Measurements from ENCODE around the gene C3orf52.
A peak's percentile ranks its signal among the peaks of the same experiment; 100 is the strongest.

C3orf52 gene

GRCh38 chr3:112133626-112134334, 47.6 kb downstream of the C3orf52 start:
- Mint-ChIP-seq H3K27ac (peak overlapping the region; percentile 95), H3K4me3 (peak overlapping the region; percentile 85), H3K27me3 (no peaks in the 10 kb centered on the region), H3K4me1 (ENCODE audit: low read depth) (peaks cover 83% of the 10 kb centered on the region), H3K9me3 (no peaks in the 10 kb centered on the region), H3K36me3 (ENCODE audit: low read depth) (no peaks in the 10 kb centered on the region)
- DNase-seq = no peak

- H3K36me3 Mint-ChIP-seq (ENCODE audit: low read depth) = no peaks in the 10 kb centered on the region
- no peaks in the 10 kb centered on the region for H3K9me3 Mint-ChIP-seq
- peaks cover 76% of the 10 kb centered on the region for H3K4me1 Mint-ChIP-seq (ENCODE audit: low read depth)
- DNase-seq = no peak
- H3K4me3 Mint-ChIP-seq = no peak overlapping the region
- H3K27me3 Mint-ChIP-seq = no peaks in the 10 kb centered on the region
- peak overlapping the region; percentile 95 for H3K27ac Mint-ChIP-seq
Observed at GRCh38 chr3:112134335-112135124, 48.3 kb downstream of the C3orf52 start.

- peak overlapping the region; percentile 19 for H3K27ac Mint-ChIP-seq
Observed at GRCh38 chr3:112136046-112136445, 49.9 kb downstream of the C3orf52 start.

GRCh38 chr3:112136959-112137693, 50.9 kb downstream of the C3orf52 start:
- H3K4me3 Mint-ChIP-seq = no peak overlapping the region
- no peaks in the 10 kb centered on the region for H3K36me3 Mint-ChIP-seq (ENCODE audit: low read depth)
- no peaks in the 10 kb centered on the region for H3K27me3 Mint-ChIP-seq
- no peak for DNase-seq
- H3K4me1 Mint-ChIP-seq (ENCODE audit: low read depth) = peaks cover 73% of the 10 kb centered on the region
- H3K9me3 Mint-ChIP-seq = no peaks in the 10 kb centered on the region
- H3K27ac Mint-ChIP-seq = no peak overlapping the region

More at GRCh38 chr3:112136046-112136445, 49.9 kb downstream of the C3orf52 start:
- Mint-ChIP-seq H3K9me3 (no peaks in the 10 kb centered on the region), H3K27me3 (no peaks in the 10 kb centered on the region), H3K4me3 (no peak overlapping the region), H3K4me1 (ENCODE audit: low read depth) (peaks cover 75% of the 10 kb centered on the region), H3K36me3 (ENCODE audit: low read depth) (no peaks in the 10 kb centered on the region)
- no peak for DNase-seq

- H3K9me3 Mint-ChIP-seq = no peaks in the 10 kb centered on the region
Observed at GRCh38 chr3:112137781-112138180, 51.6 kb downstream of the C3orf52 start.

GRCh38 chr3:112138219-112138969, 52.2 kb downstream of the C3orf52 start:
- H3K4me1 Mint-ChIP-seq (ENCODE audit: low read depth) = peaks cover 67% of the 10 kb centered on the region
- no peak overlapping the region for H3K4me3 Mint-ChIP-seq
- no peaks in the 10 kb centered on the region for H3K36me3 Mint-ChIP-seq (ENCODE audit: low read depth)
- DNase-seq = no peak
- H3K27me3 Mint-ChIP-seq = no peaks in the 10 kb centered on the region
- peaks cover 3% of the 10 kb centered on the region for H3K9me3 Mint-ChIP-seq
- no peak overlapping the region for H3K27ac Mint-ChIP-seq

More at GRCh38 chr3:112137781-112138180, 51.6 kb downstream of the C3orf52 start:
- peaks cover 67% of the 10 kb centered on the region for H3K4me1 Mint-ChIP-seq (ENCODE audit: low read depth)
- H3K36me3 Mint-ChIP-seq (ENCODE audit: low read depth) = no peaks in the 10 kb centered on the region
- no peaks in the 10 kb centered on the region for H3K27me3 Mint-ChIP-seq
- no peak overlapping the region for H3K27ac Mint-ChIP-seq
- no peak for DNase-seq
- no peak overlapping the region for H3K4me3 Mint-ChIP-seq

- no peaks in the 10 kb centered on the region for H3K27me3 Mint-ChIP-seq
- peaks cover 54% of the 10 kb centered on the region for H3K4me1 Mint-ChIP-seq (ENCODE audit: low read depth)
- no peak overlapping the region for H3K4me3 Mint-ChIP-seq
- peaks cover 7% of the 10 kb centered on the region for H3K36me3 Mint-ChIP-seq (ENCODE audit: low read depth)
- DNase-seq = no peak
- peaks cover 12% of the 10 kb centered on the region for H3K9me3 Mint-ChIP-seq
- no peak overlapping the region for H3K27ac Mint-ChIP-seq
Observed at GRCh38 chr3:112140584-112140983, 54.4 kb downstream of the C3orf52 start.

GRCh38 chr3:112141293-112141692, 55.1 kb downstream of the C3orf52 start:
- Mint-ChIP-seq H3K36me3 (ENCODE audit: low read depth) (peaks cover 7% of the 10 kb centered on the region), H3K27me3 (no peaks in the 10 kb centered on the region), H3K27ac (no peak overlapping the region), H3K4me3 (no peak overlapping the region), H3K4me1 (ENCODE audit: low read depth) (peaks cover 47% of the 10 kb centered on the region), H3K9me3 (peaks cover 16% of the 10 kb centered on the region)
- DNase-seq = no peak

GRCh38 chr3:112143251-112143650, 57.1 kb downstream of the C3orf52 start:
- Mint-ChIP-seq H3K9me3 (peaks cover 31% of the 10 kb centered on the region), H3K4me3 (peak overlapping the region; percentile 48)

GRCh38 chr3:112143689-112144088, 57.5 kb downstream of the C3orf52 start:
- Mint-ChIP-seq H3K27ac (peak overlapping the region; percentile 92), H3K4me3 (peak overlapping the region; percentile 48), H3K36me3 (ENCODE audit: low read depth) (peaks cover 14% of the 10 kb centered on the region), H3K9me3 (peaks cover 34% of the 10 kb centered on the region), H3K4me1 (ENCODE audit: low read depth) (peaks cover 30% of the 10 kb centered on the region), H3K27me3 (no peaks in the 10 kb centered on the region)
- DNase-seq = no peak

More at GRCh38 chr3:112143251-112143650, 57.1 kb downstream of the C3orf52 start:
- Mint-ChIP-seq H3K27ac (peak overlapping the region; percentile 92), H3K4me1 (ENCODE audit: low read depth) (peaks cover 30% of the 10 kb centered on the region), H3K36me3 (ENCODE audit: low read depth) (peaks cover 14% of the 10 kb centered on the region), H3K27me3 (no peaks in the 10 kb centered on the region)
- DNase-seq = no peak

GRCh38 chr3:112149136-112149535, 62.9 kb downstream of the C3orf52 start:
- H3K27ac Mint-ChIP-seq = no peak overlapping the region
- H3K4me3 Mint-ChIP-seq = no peak overlapping the region

GRCh38 chr3:112167758-112168157, 81.6 kb downstream of the C3orf52 start:
- H3K27me3 Mint-ChIP-seq = peaks cover 3% of the 10 kb centered on the region
- H3K36me3 Mint-ChIP-seq (ENCODE audit: low read depth) = no peaks in the 10 kb centered on the region
- H3K9me3 Mint-ChIP-seq = peaks cover 2% of the 10 kb centered on the region
- H3K4me1 Mint-ChIP-seq (ENCODE audit: low read depth) = no peaks in the 10 kb centered on the region
- DNase-seq = no peak
- no peak overlapping the region for H3K27ac Mint-ChIP-seq
- no peak overlapping the region for H3K4me3 Mint-ChIP-seq

More at GRCh38 chr3:112149136-112149535, 62.9 kb downstream of the C3orf52 start:
- no peaks in the 10 kb centered on the region for H3K27me3 Mint-ChIP-seq
- DNase-seq = no peak
- peaks cover 14% of the 10 kb centered on the region for H3K36me3 Mint-ChIP-seq (ENCODE audit: low read depth)
- H3K4me1 Mint-ChIP-seq (ENCODE audit: low read depth) = peaks cover 3% of the 10 kb centered on the region
- H3K9me3 Mint-ChIP-seq = peaks cover 40% of the 10 kb centered on the region
